ENCODE results near the gene QTRT2.

GRCh38 chr3:114101101-114101500 lies 44.6 kb downstream of the QTRT2 start:
- TF ChIP-seq SUZ12 (IDR thresholded peaks at IDR 0.05) = no peak
- no peak for TF ChIP-seq L3MBTL2 (conservative IDR thresholded peaks at IDR 0.05)
- TF ChIP-seq PKNOX1 (IDR thresholded peaks at IDR 0.05) = no peak
- no peak for TF ChIP-seq ZNF384 (IDR thresholded peaks at IDR 0.05)
- TF ChIP-seq BHLHE40 (IDR thresholded peaks at IDR 0.05; ENCODE audit: borderline replicate concordance) = no peak
- no peak for TF ChIP-seq FOXM1 (IDR thresholded peaks at IDR 0.05; ENCODE audit: borderline replicate concordance)
- no peak for TF ChIP-seq ARNT (IDR thresholded peaks at IDR 0.05)
- TF ChIP-seq LEF1 (IDR thresholded peaks at IDR 0.05; ENCODE audit: borderline replicate concordance) = no peak
- no peak for TF ChIP-seq ELF4 (IDR thresholded peaks at IDR 0.05)
- no peak for TF ChIP-seq TARDBP (IDR thresholded peaks at IDR 0.05)
- no peak for TF ChIP-seq NFRKB (IDR thresholded peaks at IDR 0.05)
- TF ChIP-seq SP1 (IDR thresholded peaks at IDR 0.05) = no peak
- TF ChIP-seq FOXA1 (IDR thresholded peaks at IDR 0.05) = no peak
- no peak for TF ChIP-seq CTBP1 (IDR thresholded peaks at IDR 0.05; ENCODE audit: borderline replicate concordance)

Data from HEK293T (cell line).